ENCODE measurements around the gene ZSCAN31. TPM values are rescaled to one million over a fixed set of nuclear protein-coding genes. Genes with fewer than 3 reads are reported as not detected.
A peak's percentile ranks its signal among the peaks of the same experiment; 100 is the strongest.

Gene ZSCAN31
- total and polyA plus RNA-seq, 9 of the 15 experiments (the other 6 are each of a cell fraction or from before 2014, with no cell fraction given), result 3.9 to 12.1 (median 7.0) TPM

GRCh38 chr6:28336284-28337120, 554 bp upstream of the ZSCAN31 start (continued):
- peak; percentile 44 to 67; a peak in 3 of 4 replicates for TF ChIP-seq KDM1A (IDR thresholded peaks at IDR 0.05)
- 0 out of 2 replicates have a peak, but pooled peaks have one; percentile 58 for TF ChIP-seq ELF2 (CRISPR knock-in tag; IDR thresholded peaks at IDR 0.05)
- peak; percentile 98 for TF ChIP-seq NFIC (IDR thresholded peaks at IDR 0.05)
- TF ChIP-seq CTCFL (IDR thresholded peaks at IDR 0.05; ENCODE audit: borderline replicate concordance, insufficient read depth, low read depth, low read length, poor library complexity, severe bottlenecking), result no peak
- peak; percentile 94 for TF ChIP-seq CBFB (CRISPR knock-in tag; IDR thresholded peaks at IDR 0.05)
- TF ChIP-seq ZNF174 (CRISPR knock-in tag; IDR thresholded peaks at IDR 0.05), result peak; percentile 87; the same call in 1 of the 2 replicates
- peak; percentile 50; the same call in 1 of the 2 replicates for TF ChIP-seq ZNF707 (CRISPR knock-in tag; conservative IDR thresholded peaks at IDR 0.05)
- TF ChIP-seq ZNF121 (CRISPR knock-in tag; conservative IDR thresholded peaks at IDR 0.05), result no peak
- peak; percentile 30 for TF ChIP-seq KDM5B (IDR thresholded peaks at IDR 0.05; ENCODE audit: insufficient replicate concordance, low read depth, low read length)
- TF ChIP-seq, protein P1, sequence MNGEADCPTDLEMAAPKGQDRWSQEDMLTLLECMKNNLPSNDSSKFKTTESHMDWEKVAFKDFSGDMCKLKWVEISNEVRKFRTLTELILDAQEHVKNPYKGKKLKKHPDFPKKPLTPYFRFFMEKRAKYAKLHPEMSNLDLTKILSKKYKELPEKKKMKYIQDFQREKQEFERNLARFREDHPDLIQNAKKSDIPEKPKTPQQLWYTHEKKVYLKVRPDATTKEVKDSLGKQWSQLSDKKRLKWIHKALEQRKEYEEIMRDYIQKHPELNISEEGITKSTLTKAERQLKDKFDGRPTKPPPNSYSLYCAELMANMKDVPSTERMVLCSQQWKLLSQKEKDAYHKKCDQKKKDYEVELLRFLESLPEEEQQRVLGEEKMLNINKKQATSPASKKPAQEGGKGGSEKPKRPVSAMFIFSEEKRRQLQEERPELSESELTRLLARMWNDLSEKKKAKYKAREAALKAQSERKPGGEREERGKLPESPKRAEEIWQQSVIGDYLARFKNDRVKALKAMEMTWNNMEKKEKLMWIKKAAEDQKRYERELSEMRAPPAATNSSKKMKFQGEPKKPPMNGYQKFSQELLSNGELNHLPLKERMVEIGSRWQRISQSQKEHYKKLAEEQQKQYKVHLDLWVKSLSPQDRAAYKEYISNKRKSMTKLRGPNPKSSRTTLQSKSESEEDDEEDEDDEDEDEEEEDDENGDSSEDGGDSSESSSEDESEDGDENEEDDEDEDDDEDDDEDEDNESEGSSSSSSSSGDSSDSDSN (IDR thresholded peaks at IDR 0.05; ENCODE audit: borderline replicate concordance in 1 of 2, low read depth in 2 of 2, low read length in 2 of 2), result 0 out of 4 replicates have a peak, but pooled peaks of 1 of the 2 experiments have one; percentile 60
- TF ChIP-seq ZNF3 (CRISPR knock-in tag; IDR thresholded peaks at IDR 0.05), result peak; percentile 43; the same call in 1 of the 2 replicates
- TF ChIP-seq ZNF239 (CRISPR knock-in tag; IDR thresholded peaks at IDR 0.05), result peak; percentile 91
- TF ChIP-seq FOXK2 (conservative IDR thresholded peaks at IDR 0.05 in 1 of 2, IDR thresholded peaks at IDR 0.05 in 1 of 2; ENCODE audit: low read depth in 2 of 2), result peak; percentile 61 to 84; a peak in 3 of 4 replicates
- no peak for TF ChIP-seq NR2C2 (CRISPR knock-in tag; IDR thresholded peaks at IDR 0.05)
- peak; percentile 53; the same call in 1 of the 2 replicates for TF ChIP-seq NR2C2 (tag; IDR thresholded peaks at IDR 0.05)
- peak; percentile 98 for TF ChIP-seq SOX6 (IDR thresholded peaks at IDR 0.05)
- TF ChIP-seq KDM4B (IDR thresholded peaks at IDR 0.05; ENCODE audit: borderline replicate concordance in 2 of 2, low read depth in 1 of 2), result 0 out of 4 replicates have a peak, but pooled peaks of 1 of the 2 experiments have one; percentile 72
- TF ChIP-seq, protein P2, sequence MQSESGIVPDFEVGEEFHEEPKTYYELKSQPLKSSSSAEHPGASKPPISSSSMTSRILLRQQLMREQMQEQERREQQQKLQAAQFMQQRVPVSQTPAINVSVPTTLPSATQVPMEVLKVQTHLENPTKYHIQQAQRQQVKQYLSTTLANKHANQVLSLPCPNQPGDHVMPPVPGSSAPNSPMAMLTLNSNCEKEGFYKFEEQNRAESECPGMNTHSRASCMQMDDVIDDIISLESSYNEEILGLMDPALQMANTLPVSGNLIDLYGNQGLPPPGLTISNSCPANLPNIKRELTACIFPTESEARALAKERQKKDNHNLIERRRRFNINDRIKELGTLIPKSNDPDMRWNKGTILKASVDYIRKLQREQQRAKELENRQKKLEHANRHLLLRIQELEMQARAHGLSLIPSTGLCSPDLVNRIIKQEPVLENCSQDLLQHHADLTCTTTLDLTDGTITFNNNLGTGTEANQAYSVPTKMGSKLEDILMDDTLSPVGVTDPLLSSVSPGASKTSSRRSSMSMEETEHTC (IDR thresholded peaks at IDR 0.05), result no peak
- TF ChIP-seq ZNF561 (CRISPR knock-in tag; conservative IDR thresholded peaks at IDR 0.05), result peak; percentile 51; the same call in 1 of the 2 replicates
- 0 out of 2 replicates have a peak, but pooled peaks have one; percentile 23 for TF ChIP-seq MIER1 (IDR thresholded peaks at IDR 0.05; ENCODE audit: low read depth)
- peak; percentile 25 for TF ChIP-seq NCOA4 (IDR thresholded peaks at IDR 0.05; ENCODE audit: partially characterized antibody)
- TF ChIP-seq ZNF584 (CRISPR knock-in tag; IDR thresholded peaks at IDR 0.05; ENCODE audit: low read depth), result peak; percentile 97

Data from K562 (cell line).